Measurements from ENCODE around the gene RASSF7.

GRCh38 chr11:554428-555226 lies 6.1 kb upstream of the RASSF7 start:
- peak; percentile 45 for TF ChIP-seq CTCF (conservative IDR thresholded peaks at IDR 0.05; ENCODE audit: low read depth, low read length)
- no peak for TF ChIP-seq EZH2 (IDR thresholded peaks at IDR 0.05; ENCODE audit: low read length, unreplicated experiment)
